MCF 10A (cell line): ENCODE results near the gene PSPH. TPM values are rescaled to one million over a fixed set of nuclear protein-coding genes. Genes with fewer than 3 reads are reported as not detected.
A peak's percentile ranks its signal among the peaks of the same experiment; 100 is the strongest.

Experiments
- BruUV-seq: library from RNA; stranded (reverse); fragments of 400-500 nt; replicated peaks from 2 replicates; lab custom pipeline; 2021; lab: Mats Ljungman, UMichigan
- CTCF ChIA-PET: fragments of 300-600 bp; sonication (Branson Sonifier 250); formaldehyde crosslinking; extraction: SDS; loops from one replicate; lab custom pipeline; 2021; ENCODE audit warnings: antibody characterized with exemption, inconsistent platforms; lab: Yijun Ruan, JAX
- POLR2A ChIA-PET: fragments of 300-600, 350-650 bp; sonication (Branson Sonifier 250); formaldehyde crosslinking; extraction: SDS; loops from one replicate; lab custom pipeline; 2020; ENCODE audit warnings: antibody characterized with exemption, inconsistent platforms; lab: Yijun Ruan, JAX
- DNase-seq: peaks from one replicate; pipeline ENCODE4 v3.0.0-alpha.2; 2018; ENCODE audit not compliant: unreplicated experiment
- H3K27ac Mint-ChIP-seq: one replicate; pipeline ENCODE4 v1.8.0; 2022; ENCODE audit warnings: mild to moderate bottlenecking, low read depth, mixed read lengths; ENCODE audit not compliant: unreplicated experiment
- H3K27me3 Mint-ChIP-seq: one replicate; pipeline ENCODE4 v1.8.0; 2022; ENCODE audit warnings: mixed read lengths; ENCODE audit not compliant: insufficient read depth, unreplicated experiment
- H3K36me3 Mint-ChIP-seq: one replicate; pipeline ENCODE4 v1.8.0; 2022; ENCODE audit warnings: mild to moderate bottlenecking, moderate library complexity, mixed read lengths; ENCODE audit not compliant: insufficient read depth, unreplicated experiment
- H3K4me1 Mint-ChIP-seq: one replicate; pipeline ENCODE4 v1.8.0; 2022; ENCODE audit warnings: mixed read lengths; ENCODE audit not compliant: insufficient read depth, unreplicated experiment
- H3K4me3 Mint-ChIP-seq: one replicate; pipeline ENCODE4 v1.8.0; 2022; ENCODE audit warnings: mild to moderate bottlenecking, moderate library complexity, mixed read lengths; ENCODE audit not compliant: unreplicated experiment
- H3K9me3 Mint-ChIP-seq: one replicate; pipeline ENCODE4 v1.8.0; 2022; ENCODE audit warnings: mixed read lengths; ENCODE audit not compliant: unreplicated experiment
- CTCF ChIP-seq: fragments of 200-600 bp; IDR thresholded peaks from one replicate; pipeline ENCODE4 v1.8.0; 2022; ENCODE audit warnings: antibody characterized with exemption, mild to moderate bottlenecking; ENCODE audit not compliant: unreplicated experiment
- intact Hi-C: fragments of 100-400 bp; cut with micrococcal nuclease; formaldehyde crosslinking; loops from 2 replicates; pipeline ENCODE4 v1.14.1; 2022
- total RNA-seq: library from RNA; stranded (reverse); gene quantifications from 2 replicates; pipeline ENCODE4 v1.2.3, GENCODE V29; 2022

The PSPH gene
- total RNA-seq, 1 experiment from 2014 or later = 56.6 TPM

- peak overlapping the region; percentile 19 for H3K27ac Mint-ChIP-seq
- H3K27me3 Mint-ChIP-seq = no peaks in the 10 kb centered on the region
- peaks cover 95% of the 10 kb centered on the region for H3K36me3 Mint-ChIP-seq
- ChIA-PET POLR2A (interaction anchor here (0.6 to 1.9 kb wide), 9 partner anchors 11 to 343 kb away, joined by 3 to 11 read pairs (median 6); partner anchors contain the start of genes CCT6A and PSPH), CTCF (interaction anchor here (1.1 to 1.7 kb wide), 2 partner anchors 18 to 342 kb away, joined by 3 to 6 read pairs; no protein-coding TSS in a partner anchor)
- no peak overlapping the region for H3K4me3 Mint-ChIP-seq
- intact Hi-C loops = no loop called here
- no TSS peak for BruUV-seq
- H3K4me1 Mint-ChIP-seq = peaks cover 6% of the 10 kb centered on the region
- TF ChIP-seq CTCF = no peak
- H3K9me3 Mint-ChIP-seq = no peaks in the 10 kb centered on the region
- peak; percentile 11 for DNase-seq
Observed at GRCh38 chr7:55983537-55983936, 67.7 kb downstream of the PSPH start.

DNA sequence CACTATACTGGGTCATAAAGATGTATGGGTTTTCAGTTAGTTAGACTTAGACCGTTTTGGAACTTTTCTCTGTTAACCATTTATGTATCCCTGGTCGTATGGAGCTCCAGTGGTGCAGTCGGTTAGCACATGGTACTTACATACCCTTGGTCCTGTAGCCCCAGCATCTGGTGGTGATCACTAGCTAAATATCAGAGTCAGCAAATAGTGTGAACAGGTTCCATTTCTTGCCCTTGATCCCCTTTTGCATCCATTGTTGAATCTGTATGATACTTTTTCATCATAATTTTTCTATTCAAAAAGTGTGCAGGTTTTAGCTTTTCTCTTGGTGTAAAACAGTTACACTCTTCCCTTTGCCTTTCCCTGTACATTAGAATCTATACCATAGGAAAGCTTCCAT, 71.0 kb downstream of the PSPH start:
- POLR2A ChIA-PET = interaction anchor here (0.7 to 1.9 kb wide), 2 partner anchors 9 to 15 kb away, joined by 4 to 6 read pairs; no protein-coding TSS in a partner anchor
- intact Hi-C loops = no loop called here

GRCh38 chr7:55977831-55978230, 73.4 kb downstream of the PSPH start:
- BruUV-seq = no TSS peak
- ChIA-PET POLR2A (interaction anchor here (1.0 to 5.0 kb wide), 7 partner anchors 12 to 128 kb away, joined by 3 to 40 read pairs (median 4); partner anchors contain the start of genes CCT6A, CHCHD2, NIPSNAP2 and PSPH), CTCF (interaction anchor here (0.5 to 2.3 kb wide), 7 partner anchors 12 to 698 kb away, joined by 3 to 12 read pairs (median 4); no protein-coding TSS in a partner anchor)
- peak overlapping the region; percentile 67 for H3K4me3 Mint-ChIP-seq
- H3K27ac Mint-ChIP-seq = peak overlapping the region; percentile 88
- H3K27me3 Mint-ChIP-seq = no peaks in the 10 kb centered on the region
- H3K36me3 Mint-ChIP-seq = peaks cover 52% of the 10 kb centered on the region
- intact Hi-C loops = no loop called here
- TF ChIP-seq CTCF = no peak
- H3K9me3 Mint-ChIP-seq = no peaks in the 10 kb centered on the region
- H3K4me1 Mint-ChIP-seq = peaks cover 19% of the 10 kb centered on the region
- DNase-seq = peak; percentile 73

More for the DNA sequence above, 71.0 kb downstream of the PSPH start:
- DNase-seq = no peak
- Mint-ChIP-seq H3K4me1 (peaks cover 16% of the 10 kb centered on the region), H3K27ac (no peak overlapping the region), H3K4me3 (no peak overlapping the region), H3K9me3 (no peaks in the 10 kb centered on the region), H3K36me3 (peaks cover 76% of the 10 kb centered on the region), H3K27me3 (no peaks in the 10 kb centered on the region)
- no peak for TF ChIP-seq CTCF
- BruUV-seq = no TSS peak
- CTCF ChIA-PET = interaction anchor here (0.6 to 1.4 kb wide), 6 partner anchors 13 to 338 kb away, joined by 3 to 7 read pairs (median 3); no protein-coding TSS in a partner anchor

GRCh38 chr7:55975988-55976633, 75.1 kb downstream of the PSPH start:
- CTCF ChIA-PET = interaction anchor here (0.6 to 1.2 kb wide), 3 partner anchors 12 to 511 kb away, joined by 3 to 4 read pairs (median 3); no protein-coding TSS in a partner anchor
- no peak for TF ChIP-seq CTCF
- peaks cover 19% of the 10 kb centered on the region for H3K4me1 Mint-ChIP-seq
- BruUV-seq = no TSS peak
- no peak for DNase-seq
- H3K27me3 Mint-ChIP-seq = no peaks in the 10 kb centered on the region
- POLR2A ChIA-PET = interaction anchor here (1.4 to 5.0 kb wide), 3 partner anchors 11 to 97 kb away, joined by 3 to 40 read pairs (median 3); partner anchors contain the start of gene NIPSNAP2
- intact Hi-C loops = no loop called here
- no peak overlapping the region for H3K4me3 Mint-ChIP-seq
- peaks cover 35% of the 10 kb centered on the region for H3K36me3 Mint-ChIP-seq
- H3K9me3 Mint-ChIP-seq = no peaks in the 10 kb centered on the region
- H3K27ac Mint-ChIP-seq = no peak overlapping the region
